Spinal cord (tissue), 10 donors: Measurements from ENCODE around the gene GABRP. TPM values are rescaled to one million over a fixed set of nuclear protein-coding genes. Genes with fewer than 3 reads are reported as not detected.

Experiments
- DNase-seq, 6 donors: peaks; one replicate each; pipeline versions ENCODE4 v3.0.0 to v3.0.0-alpha.2; 2013 to 2015; ENCODE audit warnings: low spot score in 6 of 6, low read depth in 4 of 6
- H3K27ac ChIP-seq: one replicate; pipeline ENCODE4 v1.5.1; 2013; ENCODE audit warnings: low read depth, low read length, control low read depth
- H3K27me3 ChIP-seq: one replicate; pipeline ENCODE4 v1.6.1; 2013; ENCODE audit warnings: low read length; ENCODE audit not compliant: control insufficient read depth, insufficient read depth
- H3K36me3 ChIP-seq: one replicate; pipeline ENCODE4 v1.6.1; 2013; ENCODE audit warnings: low read length; ENCODE audit not compliant: control insufficient read depth, insufficient read depth
- H3K4me1 ChIP-seq: one replicate; pipeline ENCODE4 v1.6.1; 2013; ENCODE audit warnings: low read length; ENCODE audit not compliant: control insufficient read depth, insufficient read depth
- H3K4me3 ChIP-seq: one replicate; pipeline ENCODE4 v1.5.1; 2013; ENCODE audit warnings: low read depth, low read length, control low read depth
- H3K9me3 ChIP-seq: one replicate; pipeline ENCODE4 v1.6.1; 2013; ENCODE audit warnings: low read length; ENCODE audit not compliant: control insufficient read depth, insufficient read depth
- WGBS: methylation state at CpG from one replicate; pipeline ENCODE4 v1.1.5; 2013; ENCODE audit warnings: missing lambda C conversion rate; ENCODE audit not compliant: insufficient coverage; 5-methylcytosine and 5-hydroxymethylcytosine counted together
- polyA plus RNA-seq, 2 donors: library from polyadenylated mRNA; unstranded; fragments of 120-200 nt; gene quantifications; one replicate each; pipeline ENCODE4 v1.2.1, GENCODE V29; 2013; ENCODE audit not compliant: insufficient read length in 2 of 2
- total RNA-seq, 2 donors: library from RNA; depleted of rRNA in 1 of 2; stranded (reverse); fragments of 120-200 nt in 1 of 2; fragments of >200 nt in 1 of 2; gene quantifications; one replicate each; pipeline versions ENCODE4 v1.2.3 to v1.2.4, GENCODE V29; 2013 to 2014
- donor health status: healthy.

Gene GABRP
- total and polyA plus RNA-seq, 4 donors, result 0.10 to 0.76 (median 0.47) TPM

DNA sequence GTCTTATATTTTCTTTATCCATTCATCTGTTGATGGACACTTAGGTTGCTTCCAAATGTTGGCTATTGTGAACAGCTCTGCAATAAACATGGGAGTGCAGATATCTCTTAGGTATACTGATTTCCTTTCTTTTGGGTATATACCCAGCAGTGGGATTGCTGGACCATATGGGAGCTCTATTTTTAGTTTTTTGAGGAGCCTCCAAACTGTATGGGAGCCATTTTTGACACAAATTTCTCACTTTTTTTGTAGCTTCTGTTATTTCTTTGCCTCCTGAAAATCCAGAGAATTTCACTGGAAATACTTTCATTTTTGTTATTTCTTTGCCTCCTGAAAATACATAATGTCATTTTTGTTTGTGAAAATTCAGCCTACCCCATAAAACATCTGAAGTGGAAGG is 63.3 kb downstream of the GABRP start:
- H3K4me3 ChIP-seq, result no peak overlapping the region
- H3K27me3 ChIP-seq, result no peaks in the 10 kb centered on the region
- H3K27ac ChIP-seq, result no peak overlapping the region
- no peaks in the 10 kb centered on the region for H3K9me3 ChIP-seq
- H3K36me3 ChIP-seq, result no peaks in the 10 kb centered on the region
- DNase-seq, result peak in 1 of 6 donors; percentile 66
- no peaks in the 10 kb centered on the region for H3K4me1 ChIP-seq

DNA sequence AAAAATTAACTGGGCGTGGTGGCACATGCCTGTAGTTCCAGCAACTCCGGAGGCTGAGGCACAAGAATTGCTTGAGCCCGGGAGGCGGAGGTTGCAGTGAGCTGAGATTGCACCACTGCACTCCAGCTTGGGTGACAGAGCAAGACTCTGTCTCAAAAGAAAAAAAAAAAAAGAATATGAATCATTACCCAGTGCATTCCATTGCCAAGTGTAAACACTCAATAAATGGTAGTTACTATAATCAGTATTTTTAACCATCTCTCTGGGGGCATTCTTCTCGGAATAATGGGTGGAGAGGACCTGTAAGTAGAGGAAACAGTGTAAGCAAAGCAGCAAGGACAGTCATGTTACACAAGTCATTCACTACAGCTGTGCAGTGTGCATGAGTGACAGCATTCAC is 64.5 kb downstream of the GABRP start:
- no peak for DNase-seq
- Histone ChIP-seq H3K27ac (no peak overlapping the region), H3K27me3 (no peaks in the 10 kb centered on the region), H3K9me3 (no peaks in the 10 kb centered on the region), H3K36me3 (no peaks in the 10 kb centered on the region), H3K4me1 (no peaks in the 10 kb centered on the region), H3K4me3 (no peak overlapping the region)
- WGBS, result no CpG with 5 or more reads among the region's 5 CpGs

- Histone ChIP-seq H3K4me1 (no peaks in the 10 kb centered on the region), H3K9me3 (no peaks in the 10 kb centered on the region), H3K27me3 (no peaks in the 10 kb centered on the region), H3K4me3 (no peak overlapping the region), H3K27ac (no peak overlapping the region), H3K36me3 (no peaks in the 10 kb centered on the region)
- 57% methylated on average over 1 of the region's 2 CpGs for WGBS
- DNase-seq, result no peak
These were observed 65.8 kb downstream of the GABRP start for GRCh38 chr5:170849374-170849773.

GRCh38 chr5:170854566-170854965 is 71.0 kb downstream of the GABRP start:
- Histone ChIP-seq H3K4me3 (no peak overlapping the region), H3K27me3 (no peaks in the 10 kb centered on the region), H3K36me3 (no peaks in the 10 kb centered on the region), H3K9me3 (no peaks in the 10 kb centered on the region), H3K27ac (no peak overlapping the region), H3K4me1 (no peaks in the 10 kb centered on the region)
- no peak for DNase-seq
- WGBS, result 89% methylated on average over 3 of the region's 6 CpGs

DNA sequence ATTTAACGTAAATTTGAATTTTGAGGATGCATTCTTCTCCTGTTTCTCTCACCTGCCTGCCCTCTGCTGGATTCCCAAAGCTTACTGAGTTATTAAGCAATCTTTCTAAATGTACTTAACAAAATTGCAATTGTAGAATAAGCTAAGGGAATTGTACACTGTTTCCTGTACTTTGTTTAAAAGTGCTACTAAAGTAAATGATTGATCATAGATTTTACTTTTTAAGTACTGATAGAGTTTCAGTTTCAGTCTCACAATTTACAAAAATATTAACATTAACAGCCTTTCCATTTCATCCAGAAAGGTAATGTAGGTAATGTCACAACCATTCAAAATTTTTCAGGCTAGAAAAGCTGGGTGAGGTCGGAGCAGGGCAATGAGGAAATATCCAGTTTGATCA is 73.5 kb downstream of the GABRP start:
- H3K9me3 ChIP-seq, result peaks cover 5% of the 10 kb centered on the region
- H3K4me1 ChIP-seq, result no peaks in the 10 kb centered on the region
- no peak overlapping the region for H3K4me3 ChIP-seq
- WGBS, result no CpG with 5 or more reads among the region's 2 CpGs
- DNase-seq, result no peak
- no peak overlapping the region for H3K27ac ChIP-seq
- H3K36me3 ChIP-seq, result no peaks in the 10 kb centered on the region
- H3K27me3 ChIP-seq, result no peaks in the 10 kb centered on the region

- H3K4me1 ChIP-seq, result peaks cover 3% of the 10 kb centered on the region
- no peaks in the 10 kb centered on the region for H3K27me3 ChIP-seq
- no peaks in the 10 kb centered on the region for H3K36me3 ChIP-seq
- no peak for DNase-seq
- H3K27ac ChIP-seq, result no peak overlapping the region
- no peak overlapping the region for H3K4me3 ChIP-seq
- H3K9me3 ChIP-seq, result peaks cover 5% of the 10 kb centered on the region
These were observed 76.9 kb downstream of the GABRP start for GRCh38 chr5:170860415-170860814.

DNA sequence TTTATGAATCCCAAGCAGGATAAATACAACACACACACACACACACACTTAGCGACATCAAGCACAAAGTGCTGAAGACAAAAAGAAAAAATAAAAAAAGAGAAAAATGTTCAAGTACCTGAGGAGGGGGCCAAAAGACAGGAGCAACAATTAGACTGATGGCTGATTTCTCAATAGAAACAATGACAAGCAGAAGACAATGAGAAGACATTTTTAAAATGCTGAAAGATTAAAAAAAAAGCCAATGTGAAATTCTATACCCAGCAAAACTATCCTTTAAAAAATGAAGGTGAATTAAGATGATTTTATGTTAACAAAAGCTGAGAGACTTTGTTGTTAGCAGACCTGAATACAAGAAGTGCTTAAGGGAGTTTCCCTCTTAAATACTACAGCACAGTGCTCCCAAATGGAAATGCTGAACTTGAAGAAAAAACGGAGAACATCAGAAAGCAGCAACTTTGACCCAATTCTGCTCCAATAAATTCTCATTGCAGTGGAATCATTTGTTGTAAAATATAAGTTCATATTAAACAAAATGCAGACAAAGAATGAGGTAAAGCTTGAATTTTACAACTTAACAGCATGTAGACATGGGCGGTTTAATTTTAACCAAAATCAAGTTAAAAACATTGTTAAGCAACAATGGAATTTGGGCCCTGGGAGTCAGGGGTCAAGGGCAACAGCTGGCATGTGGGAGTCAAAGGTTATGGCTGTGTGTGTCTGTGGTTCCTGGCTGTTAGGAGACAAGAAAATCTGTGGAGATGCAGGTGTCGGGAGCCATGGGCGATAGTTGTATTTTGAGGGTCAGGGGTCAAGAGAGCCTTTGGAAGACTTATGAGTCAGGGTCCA is 77.5 kb downstream of the GABRP start:
- 71% methylated on average over 2 of the region's 5 CpGs for WGBS
- Histone ChIP-seq H3K27me3 (no peaks in the 10 kb centered on the region), H3K27ac (no peak overlapping the region), H3K9me3 (peaks cover 5% of the 10 kb centered on the region), H3K36me3 (no peaks in the 10 kb centered on the region), H3K4me1 (peaks cover 3% of the 10 kb centered on the region), H3K4me3 (no peak overlapping the region)
- DNase-seq, result peak in 1 of 6 donors; percentile 10

- 6% methylated on average over 13 of the region's 26 CpGs for WGBS
- Histone ChIP-seq H3K4me3 (no peak overlapping the region), H3K36me3 (no peaks in the 10 kb centered on the region), H3K4me1 (peaks cover 3% of the 10 kb centered on the region), H3K9me3 (peaks cover 5% of the 10 kb centered on the region), H3K27ac (no peak overlapping the region), H3K27me3 (no peaks in the 10 kb centered on the region)
- no peak for DNase-seq
These were observed 78.1 kb downstream of the GABRP start for GRCh38 chr5:170861667-170861916.

GRCh38 chr5:170861917-170862766 is 78.6 kb downstream of the GABRP start, which contains the start of gene RANBP17:
Gene RANBP17 (plus strand): TSS chr5:170862018.
- H3K27ac ChIP-seq, result peak within 1 kb of the TSS; percentile 16
- no peaks in the 10 kb centered on the region for H3K27me3 ChIP-seq
- H3K4me1 ChIP-seq, result peaks cover 3% of the 10 kb centered on the region
- peak; percentile 30 to 88 (median 49) for DNase-seq
- WGBS, result under 1% methylated on average over 90 of the region's 102 CpGs
- peak within 1 kb of the TSS; percentile 70 for H3K4me3 ChIP-seq
- H3K36me3 ChIP-seq, result no peaks in the 10 kb centered on the region
- peaks cover 5% of the 10 kb centered on the region for H3K9me3 ChIP-seq

DNA sequence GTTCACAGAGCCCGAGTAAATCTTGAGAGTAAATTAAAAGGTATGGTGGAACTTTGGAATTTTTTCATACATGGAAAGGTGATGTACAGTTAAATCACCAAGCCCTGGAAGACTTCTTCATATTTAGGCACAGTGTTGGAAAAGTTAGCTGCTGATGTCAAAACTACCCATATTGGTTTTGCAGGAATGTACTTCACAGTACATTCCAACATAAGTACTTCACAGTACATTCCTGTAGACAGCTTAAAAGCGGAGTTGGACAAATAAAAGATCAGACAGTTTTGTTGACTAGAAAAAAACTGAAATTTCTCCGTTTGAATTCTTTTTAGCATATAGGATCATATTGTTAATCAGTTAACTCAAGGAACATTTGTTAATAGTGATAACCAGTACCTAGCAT is 80.1 kb downstream of the GABRP start:
- Histone ChIP-seq H3K9me3 (peaks cover 5% of the 10 kb centered on the region), H3K27me3 (no peaks in the 10 kb centered on the region), H3K4me3 (no peak overlapping the region), H3K36me3 (no peaks in the 10 kb centered on the region), H3K4me1 (peaks cover 3% of the 10 kb centered on the region), H3K27ac (no peak overlapping the region)
- DNase-seq, result no peak
- no CpG with 5 or more reads among the region's 3 CpGs for WGBS
